HepG2 (cell line): ENCODE data around the gene NEK6. TPM values are rescaled to one million over a fixed set of nuclear protein-coding genes. Genes with fewer than 3 reads are reported as not detected.

Experiments
- ARHGAP35 ChIP-seq: sonication (generic); formaldehyde crosslinking; IDR thresholded peaks from 2 replicates; pipeline ENCODE4 v1.9.0; 2022; ENCODE audit warnings: mild to moderate bottlenecking, inconsistent platforms, moderate library complexity, missing genetic modification reagents, borderline replicate concordance
- ARNTL ChIP-seq: sonication (generic); formaldehyde crosslinking; IDR thresholded peaks from 2 replicates; pipeline ENCODE4 v1.4.0; 2020; ENCODE audit warnings: mild to moderate bottlenecking, missing genetic modification reagents
- BCL3 ChIP-seq: sonication (generic); formaldehyde crosslinking; IDR thresholded peaks from 2 replicates; pipeline ENCODE4 v1.5.1; 2020; ENCODE audit warnings: mild to moderate bottlenecking, missing genetic modification reagents, moderate library complexity
- CREM ChIP-seq, 2 experiments: sonication (generic) in 1 of 2; formaldehyde crosslinking in 1 of 2; IDR thresholded peaks; 2 replicates each; pipeline versions ENCODE4 v1.4.0 to v1.6.1; 2016 to 2020; ENCODE audit warnings: antibody characterized with exemption in 1 of 2, mild to moderate bottlenecking in 1 of 2, missing genetic modification reagents in 1 of 2
- ELF1 ChIP-seq: sonication (generic); formaldehyde crosslinking; IDR thresholded peaks from 2 replicates; pipeline ENCODE4 v1.4.0; 2020; ENCODE audit warnings: missing genetic modification reagents
- GTF2F1 ChIP-seq: fragments of 150-350 bp; IDR thresholded peaks from 2 replicates; pipeline ENCODE4 v1.6.1; 2014; ENCODE audit warnings: low read length
- HNRNPUL1 ChIP-seq: fragments of 200-400 bp; formaldehyde crosslinking; IDR thresholded peaks from 2 replicates; pipeline ENCODE4 v1.6.1; 2017; ENCODE audit warnings: low read depth, mild to moderate bottlenecking, low read length, moderate library complexity
- JUNB ChIP-seq: sonication (generic); formaldehyde crosslinking; IDR thresholded peaks from 2 replicates; pipeline ENCODE4 v1.8.0; 2022; ENCODE audit warnings: missing genetic modification reagents, mild to moderate bottlenecking, borderline replicate concordance
- MAFG ChIP-seq: sonication (generic); formaldehyde crosslinking; IDR thresholded peaks from 2 replicates; pipeline ENCODE4 v1.5.1; 2020; ENCODE audit warnings: mild to moderate bottlenecking, missing genetic modification reagents
- MXI1 ChIP-seq: IDR thresholded peaks from 3 replicates; pipeline ENCODE4 v1.6.1; 2012; ENCODE audit warnings: low read depth, low read length, inconsistent platforms, borderline replicate concordance
- MYNN ChIP-seq: sonication (generic); formaldehyde crosslinking; IDR thresholded peaks from 2 replicates; pipeline ENCODE4 v1.4.0; 2020; ENCODE audit warnings: mild to moderate bottlenecking, low read depth, missing genetic modification reagents
- NR3C1 ChIP-seq: sonication (generic); formaldehyde crosslinking; IDR thresholded peaks from 2 replicates; pipeline ENCODE4 v1.4.0; 2020; ENCODE audit warnings: missing genetic modification reagents
- PCBP1 ChIP-seq: fragments of 200-400 bp; formaldehyde crosslinking; IDR thresholded peaks from 2 replicates; pipeline ENCODE4 v1.6.1; 2017; ENCODE audit warnings: mild to moderate bottlenecking, low read depth, low read length, borderline replicate concordance
- ZMYM4 ChIP-seq: sonication (generic); formaldehyde crosslinking; IDR thresholded peaks from 2 replicates; pipeline ENCODE4 v1.8.1; 2023; ENCODE audit warnings: mild to moderate bottlenecking, missing genetic modification reagents
- ZNF275 ChIP-seq: sonication (generic); formaldehyde crosslinking; IDR thresholded peaks from 2 replicates; pipeline ENCODE4 v1.8.0; 2022; ENCODE audit warnings: missing genetic modification reagents, mild to moderate bottlenecking, inconsistent platforms, borderline replicate concordance
- ZNF292 ChIP-seq: sonication (generic); formaldehyde crosslinking; IDR thresholded peaks from 2 replicates; pipeline ENCODE4 v1.8.1; 2022; ENCODE audit warnings: mild to moderate bottlenecking, low read depth, missing genetic modification reagents, borderline replicate concordance
- ZNF350 ChIP-seq: sonication (generic); formaldehyde crosslinking; IDR thresholded peaks from 2 replicates; pipeline ENCODE4 v1.4.0; 2020; ENCODE audit warnings: mild to moderate bottlenecking, low read depth, missing genetic modification reagents, borderline replicate concordance
- ZNF556 ChIP-seq: sonication (generic); formaldehyde crosslinking; IDR thresholded peaks from 2 replicates; pipeline ENCODE4 v1.4.0; 2020; ENCODE audit warnings: mild to moderate bottlenecking, missing genetic modification reagents, borderline replicate concordance
- ZNF574 ChIP-seq: sonication (generic); formaldehyde crosslinking; IDR thresholded peaks from 2 replicates; pipeline ENCODE4 v1.4.0; 2020; ENCODE audit warnings: missing genetic modification reagents
- ZNF660 ChIP-seq: sonication (generic); formaldehyde crosslinking; IDR thresholded peaks from 2 replicates; pipeline ENCODE4 v1.5.1; 2020; ENCODE audit warnings: mild to moderate bottlenecking, low read depth, missing genetic modification reagents, borderline replicate concordance
- ZNF766 ChIP-seq: sonication (generic); formaldehyde crosslinking; IDR thresholded peaks from 2 replicates; pipeline ENCODE4 v1.5.0; 2020; ENCODE audit warnings: missing genetic modification reagents, borderline replicate concordance
- polyA plus RNA-seq, 8 experiments: library from polyadenylated mRNA; depleted of rRNA in 3 of 8; stranded (reverse) in 7 of 8; unstranded in 1 of 8; fragments of >200 nt; fragmentation: Illumina TruSeq in 4 of 8; extraction: Trizol in 4 of 8; gene quantifications; 2 replicates each; pipeline versions ENCODE4 v1.2.1 to v1.2.3, GENCODE V29; 2011 to 2016; ENCODE audit warnings: low read depth in 4 of 8, missing spikeins in 1 of 8, mixed read lengths in 1 of 8; ENCODE audit not compliant: insufficient read depth in 1 of 8
- total RNA-seq, 5 experiments: library from RNA; depleted of rRNA; stranded (reverse); fragments of >200 nt; fragmentation: Illumina TruSeq; extraction: Trizol; gene quantifications; 2 replicates each; pipeline ENCODE4 v1.2.3, GENCODE V29; 2016; ENCODE audit warnings: low read depth in 1 of 5
- TF ChIP-seq, protein P1 (sequence below): fragments of 450-650 bp; IDR thresholded peaks from 2 replicates; pipeline ENCODE4 v1.6.1; 2017

The NEK6 gene
- total and polyA plus RNA-seq, 2 of the 13 experiments (the other 11 are each of a cell fraction or from before 2014, with no cell fraction given): 30.4 to 119 TPM

- no peak for TF ChIP-seq ZNF660 (CRISPR knock-in tag)
- TF ChIP-seq PCBP1: no peak
- TF ChIP-seq ZNF292 (CRISPR knock-in tag): peak; percentile 50; the same call in 1 of the 2 replicates
- no peak for TF ChIP-seq ARNTL
- TF ChIP-seq ZMYM4 (CRISPR knock-in tag): no peak; the same call in 1 of the 2 replicates
- TF ChIP-seq BCL3 (CRISPR knock-in tag): no peak
- TF ChIP-seq, protein P1, sequence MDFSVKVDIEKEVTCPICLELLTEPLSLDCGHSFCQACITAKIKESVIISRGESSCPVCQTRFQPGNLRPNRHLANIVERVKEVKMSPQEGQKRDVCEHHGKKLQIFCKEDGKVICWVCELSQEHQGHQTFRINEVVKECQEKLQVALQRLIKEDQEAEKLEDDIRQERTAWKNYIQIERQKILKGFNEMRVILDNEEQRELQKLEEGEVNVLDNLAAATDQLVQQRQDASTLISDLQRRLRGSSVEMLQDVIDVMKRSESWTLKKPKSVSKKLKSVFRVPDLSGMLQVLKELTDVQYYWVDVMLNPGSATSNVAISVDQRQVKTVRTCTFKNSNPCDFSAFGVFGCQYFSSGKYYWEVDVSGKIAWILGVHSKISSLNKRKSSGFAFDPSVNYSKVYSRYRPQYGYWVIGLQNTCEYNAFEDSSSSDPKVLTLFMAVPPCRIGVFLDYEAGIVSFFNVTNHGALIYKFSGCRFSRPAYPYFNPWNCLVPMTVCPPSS: no peak
- TF ChIP-seq HNRNPUL1: no peak
- no peak for TF ChIP-seq MYNN (CRISPR knock-in tag)
- no peak for TF ChIP-seq ARHGAP35 (CRISPR knock-in tag)
- TF ChIP-seq NR3C1 (CRISPR knock-in tag): no peak
- no peak; the same call in 1 of the 2 replicates for TF ChIP-seq ZNF556
- TF ChIP-seq ELF1 (CRISPR knock-in tag): no peak
- TF ChIP-seq ZNF350 (CRISPR knock-in tag): 0 out of 2 replicates have a peak, but pooled peaks have one; percentile 36
- no peak for TF ChIP-seq GTF2F1
- no peak; the same call in 1 of the 2 replicates for TF ChIP-seq ZNF574 (CRISPR knock-in tag)
- TF ChIP-seq ZNF275: no peak; the same call in 1 of the 2 replicates
- TF ChIP-seq JUNB (CRISPR knock-in tag): peak; percentile 86; the same call in 1 of the 2 replicates
- TF ChIP-seq ZNF766 (CRISPR knock-in tag): no peak
- no peak for TF ChIP-seq MAFG
- TF ChIP-seq MXI1: 0 out of 3 replicates have a peak, but pooled peaks have one; percentile 28
- peak; percentile 72 for TF ChIP-seq CREM (IDR thresholded peaks at IDR 0.05)
- no peak for TF ChIP-seq CREM (CRISPR knock-in tag; IDR thresholded peaks at IDR 0.05)
Measured at GRCh38 chr9:124259158-124259808, 1.5 kb downstream of the NEK6 start (continued).
